Breast epithelium (tissue), 4 donors: Measurements from ENCODE around the gene MYO5A. TPM values are rescaled to one million over a fixed set of nuclear protein-coding genes. Genes with fewer than 3 reads are reported as not detected.

Experiments used
- DNase-seq, 2 donors: peaks; one replicate each; pipeline ENCODE4 v3.0.0-alpha.2; 2019; ENCODE audit warnings: low spot score in 2 of 2
- H3K27ac ChIP-seq, 2 donors: fragments of 200-600 bp; sonication (generic) in 1 of 2; one replicate each; pipeline ENCODE4 v1.5.1; 2016 to 2019; ENCODE audit warnings: mild to moderate bottlenecking in 1 of 2
- H3K27me3 ChIP-seq, 2 donors: fragments of 200-600 bp; sonication (generic) in 1 of 2; one replicate each; pipeline versions ENCODE4 v1.5.1 to v1.6.0; 2017 to 2019; ENCODE audit warnings: control low read depth in 1 of 2, mild to moderate bottlenecking in 1 of 2
- H3K36me3 ChIP-seq: fragments of 200-600 bp; one replicate; pipeline ENCODE4 v1.5.1; 2019
- H3K4me1 ChIP-seq, 2 donors: fragments of 200-600 bp; sonication (generic); one replicate each; pipeline ENCODE4 v1.5.1; 2016 to 2019; ENCODE audit warnings: control low read depth in 1 of 2
- H3K4me3 ChIP-seq, 3 donors: fragments of 200-600 bp; sonication (generic); 1 replicate in 2 of 3; 2 replicates in 1 of 3; pipeline ENCODE4 v1.5.1; 2016 to 2019; ENCODE audit warnings: mild to moderate bottlenecking in 3 of 3, moderate library complexity in 2 of 3
- H3K9me3 ChIP-seq, 2 donors: fragments of 200-600 bp; sonication (generic) in 1 of 2; one replicate each; pipeline ENCODE4 v1.5.1; 2016 to 2019; ENCODE audit warnings: control low read depth in 1 of 2
- CTCF ChIP-seq, 3 donors: fragments of 450-650 bp; IDR thresholded peaks; one replicate each; pipeline ENCODE4 v1.5.1; 2016 to 2017; ENCODE audit warnings: antibody characterized with exemption in 3 of 3, mild to moderate bottlenecking in 3 of 3, moderate library complexity in 3 of 3
- POLR2A ChIP-seq: fragments of 450-650 bp; IDR thresholded peaks from one replicate; pipeline ENCODE4 v1.6.1; 2016; ENCODE audit warnings: antibody characterized with exemption, mild to moderate bottlenecking, moderate library complexity
- POLR2AphosphoS5 ChIP-seq, 3 donors: sonication (generic); formaldehyde crosslinking; IDR thresholded peaks; one replicate each; pipeline ENCODE4 v1.6.1; 2017; ENCODE audit warnings: antibody characterized with exemption in 3 of 3
- intact Hi-C: fragments of 100-400 bp; cut with DNase I; formaldehyde crosslinking; loops from one replicate; pipeline ENCODE4 v1.15.1; 2023; ENCODE audit warnings: low total_unique reads
- total RNA-seq, 3 donors: library from RNA; depleted of rRNA; stranded (reverse); fragments of >200 nt; gene quantifications; one replicate each; pipeline ENCODE4 v1.1.0, GENCODE V29; 2016

The MYO5A gene
- total RNA-seq, 3 donors from 2014 or later = 34.1 to 77.4 (median 34.4) TPM

GRCh38 chr15:52415628-52416027, 113.1 kb downstream of the MYO5A start:
- H3K36me3 ChIP-seq = no peaks in the 10 kb centered on the region
- H3K4me1 ChIP-seq = no peaks in the 10 kb centered on the region
- H3K9me3 ChIP-seq = no peaks in the 10 kb centered on the region
- no peaks in the 10 kb centered on the region for H3K27me3 ChIP-seq
- no peak overlapping the region for H3K27ac ChIP-seq
- no peak overlapping the region for H3K4me3 ChIP-seq
- DNase-seq = no peak
- TF ChIP-seq POLR2A (no peak), POLR2AphosphoS5 (IDR thresholded peaks at IDR 0.05) (no peak), CTCF (IDR thresholded peaks at IDR 0.05) (no peak)
- intact Hi-C loops = no loop called here

GRCh38 chr15:52414936-52415335, 113.7 kb downstream of the MYO5A start:
- intact Hi-C loops = no loop called here
- Histone ChIP-seq H3K27me3 (no peaks in the 10 kb centered on the region), H3K4me3 (no peak overlapping the region), H3K9me3 (no peaks in the 10 kb centered on the region), H3K27ac (no peak overlapping the region), H3K4me1 (no peaks in the 10 kb centered on the region), H3K36me3 (no peaks in the 10 kb centered on the region)
- TF ChIP-seq POLR2AphosphoS5 (IDR thresholded peaks at IDR 0.05) (no peak), CTCF (IDR thresholded peaks at IDR 0.05) (no peak), POLR2A (no peak)
- DNase-seq = no peak

- intact Hi-C loops = no loop called here
- TF ChIP-seq POLR2A = no peak
- TF ChIP-seq CTCF (IDR thresholded peaks at IDR 0.05) = no peak
- no peak for TF ChIP-seq POLR2AphosphoS5 (IDR thresholded peaks at IDR 0.05)
- Histone ChIP-seq H3K36me3 (no peaks in the 10 kb centered on the region), H3K4me1 (no peaks in the 10 kb centered on the region), H3K9me3 (no peaks in the 10 kb centered on the region), H3K27ac (no peak overlapping the region), H3K27me3 (no peaks in the 10 kb centered on the region), H3K4me3 (no peak overlapping the region)
- no peak for DNase-seq
Measured at GRCh38 chr15:52408823-52409222, 119.9 kb downstream of the MYO5A start.

- DNase-seq = no peak
Measured at GRCh38 chr15:52407374-52407773, 121.3 kb downstream of the MYO5A start.

GRCh38 chr15:52406601-52407000, 122.1 kb downstream of the MYO5A start:
- Histone ChIP-seq H3K27me3 (no peaks in the 10 kb centered on the region), H3K4me3 (no peak overlapping the region), H3K9me3 (no peaks in the 10 kb centered on the region), H3K27ac (no peak overlapping the region), H3K36me3 (no peaks in the 10 kb centered on the region), H3K4me1 (no peaks in the 10 kb centered on the region)
- no peak for DNase-seq
- TF ChIP-seq POLR2A (no peak), CTCF (IDR thresholded peaks at IDR 0.05) (no peak), POLR2AphosphoS5 (IDR thresholded peaks at IDR 0.05) (no peak)
- intact Hi-C loops = no loop called here

More at GRCh38 chr15:52407374-52407773, 121.3 kb downstream of the MYO5A start:
- TF ChIP-seq POLR2A (no peak), CTCF (IDR thresholded peaks at IDR 0.05) (no peak), POLR2AphosphoS5 (IDR thresholded peaks at IDR 0.05) (no peak)
- Histone ChIP-seq H3K4me3 (no peak overlapping the region), H3K27me3 (no peaks in the 10 kb centered on the region), H3K4me1 (no peaks in the 10 kb centered on the region), H3K9me3 (no peaks in the 10 kb centered on the region), H3K27ac (no peak overlapping the region), H3K36me3 (no peaks in the 10 kb centered on the region)
- intact Hi-C loops = no loop called here
